ENCODE data around the gene FAM124A.
"Not testable (repeated sequence)": the region's sequence is repeated elsewhere in the genome, so short reads cannot be mapped to it uniquely, and the experiment has no call there.

The FAM124A gene

DNA sequence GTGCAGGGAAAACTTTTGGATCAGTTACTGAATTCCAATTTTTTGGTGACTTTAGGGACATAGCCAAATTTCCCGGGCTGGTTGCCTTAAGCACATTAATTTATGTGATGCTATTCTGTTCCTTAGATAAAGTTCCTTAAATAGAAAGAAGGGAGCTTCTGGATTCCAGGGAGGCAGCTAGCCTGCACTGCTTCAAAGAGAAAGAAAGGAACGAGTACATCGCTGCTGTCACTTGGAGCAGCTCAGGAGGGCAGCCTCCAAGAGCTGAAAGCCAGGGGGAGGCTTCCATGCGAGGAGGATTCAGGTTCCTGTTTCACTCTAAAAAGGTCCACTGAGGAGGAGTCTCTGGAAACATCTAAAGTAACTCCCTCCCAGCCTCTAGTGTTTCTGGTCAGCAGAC lies 55.7 kb downstream of the FAM124A start:
- TF ChIP-seq, protein P1, sequence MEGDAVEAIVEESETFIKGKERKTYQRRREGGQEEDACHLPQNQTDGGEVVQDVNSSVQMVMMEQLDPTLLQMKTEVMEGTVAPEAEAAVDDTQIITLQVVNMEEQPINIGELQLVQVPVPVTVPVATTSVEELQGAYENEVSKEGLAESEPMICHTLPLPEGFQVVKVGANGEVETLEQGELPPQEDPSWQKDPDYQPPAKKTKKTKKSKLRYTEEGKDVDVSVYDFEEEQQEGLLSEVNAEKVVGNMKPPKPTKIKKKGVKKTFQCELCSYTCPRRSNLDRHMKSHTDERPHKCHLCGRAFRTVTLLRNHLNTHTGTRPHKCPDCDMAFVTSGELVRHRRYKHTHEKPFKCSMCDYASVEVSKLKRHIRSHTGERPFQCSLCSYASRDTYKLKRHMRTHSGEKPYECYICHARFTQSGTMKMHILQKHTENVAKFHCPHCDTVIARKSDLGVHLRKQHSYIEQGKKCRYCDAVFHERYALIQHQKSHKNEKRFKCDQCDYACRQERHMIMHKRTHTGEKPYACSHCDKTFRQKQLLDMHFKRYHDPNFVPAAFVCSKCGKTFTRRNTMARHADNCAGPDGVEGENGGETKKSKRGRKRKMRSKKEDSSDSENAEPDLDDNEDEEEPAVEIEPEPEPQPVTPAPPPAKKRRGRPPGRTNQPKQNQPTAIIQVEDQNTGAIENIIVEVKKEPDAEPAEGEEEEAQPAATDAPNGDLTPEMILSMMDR (IDR thresholded peaks at IDR 0.05), result no peak
- no peak overlapping the region for H3K4me3 ChIP-seq
- no peak overlapping the region for H3K27ac ChIP-seq
- DNase-seq (ENCODE audit: low spot score), result no peak

DNA sequence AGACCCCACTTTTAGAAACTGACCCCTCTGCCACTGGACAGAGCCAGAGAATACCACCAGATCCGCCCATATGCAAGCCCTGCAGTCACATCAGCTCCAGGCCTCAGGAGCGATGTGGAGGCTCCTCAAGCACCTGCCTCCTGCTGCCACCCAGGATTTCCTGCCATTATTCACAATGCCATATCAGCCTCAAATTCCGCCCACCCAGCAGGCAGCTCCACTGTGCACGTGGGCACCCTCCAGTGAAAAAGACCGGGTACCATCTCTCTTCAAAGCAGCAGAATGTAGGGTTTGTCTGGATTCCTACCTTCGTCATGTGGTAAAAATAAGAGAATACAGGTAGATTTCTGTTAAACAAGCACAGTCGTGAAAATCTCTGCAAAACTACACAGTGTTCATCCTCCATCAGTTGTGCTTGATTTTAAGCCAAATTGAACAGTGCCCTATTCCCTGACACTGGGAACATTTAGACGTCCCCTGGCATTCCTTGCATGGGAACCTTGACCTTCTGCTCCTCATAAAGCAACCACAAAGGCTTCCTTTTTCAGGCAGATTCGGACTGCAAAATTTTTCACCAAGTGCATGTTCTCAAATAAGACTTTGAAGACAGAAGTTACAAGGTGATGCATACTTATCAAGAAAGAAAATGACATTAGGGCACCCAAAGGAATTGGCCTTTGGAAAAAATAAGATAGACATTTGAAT lies 56.4 kb downstream of the FAM124A start:
- TF ChIP-seq, protein P1 (IDR thresholded peaks at IDR 0.05), result no peak
- DNase-seq (ENCODE audit: low spot score), result no peak
- no peak overlapping the region for H3K27ac ChIP-seq
- no peak overlapping the region for H3K4me3 ChIP-seq

DNA sequence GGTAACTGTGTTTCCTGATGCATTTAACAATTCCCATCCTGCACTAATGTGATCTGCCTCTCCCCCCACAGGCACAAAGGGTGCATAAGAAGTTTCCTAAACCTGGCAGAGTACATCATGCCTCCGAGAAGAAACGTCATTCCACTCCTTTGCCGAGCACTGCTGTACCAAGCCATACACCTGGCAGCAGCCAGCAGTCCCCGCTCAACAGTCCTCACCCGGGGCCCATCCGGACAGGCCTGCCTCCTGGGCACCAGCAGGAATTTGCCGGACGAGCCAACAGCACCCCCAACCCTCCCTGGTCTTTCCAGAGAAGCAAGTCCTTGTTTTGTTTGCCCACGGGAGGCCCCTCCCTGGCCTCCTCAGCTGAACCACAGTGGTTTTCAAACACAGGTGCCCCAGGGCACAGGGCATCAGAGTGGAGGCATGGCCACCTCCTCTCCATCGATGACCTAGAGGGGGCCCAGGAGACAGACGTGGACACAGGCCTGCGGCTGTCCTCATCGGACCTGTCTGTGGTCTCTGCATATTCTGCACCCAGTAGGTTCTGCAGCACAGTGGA lies 58.3 kb downstream of the FAM124A start:
- H3K27ac ChIP-seq, result no peak overlapping the region
- no peak for DNase-seq (ENCODE audit: low spot score)
- H3K4me3 ChIP-seq, result no peak overlapping the region
- TF ChIP-seq, protein P1 (IDR thresholded peaks at IDR 0.05), result no peak

DNA sequence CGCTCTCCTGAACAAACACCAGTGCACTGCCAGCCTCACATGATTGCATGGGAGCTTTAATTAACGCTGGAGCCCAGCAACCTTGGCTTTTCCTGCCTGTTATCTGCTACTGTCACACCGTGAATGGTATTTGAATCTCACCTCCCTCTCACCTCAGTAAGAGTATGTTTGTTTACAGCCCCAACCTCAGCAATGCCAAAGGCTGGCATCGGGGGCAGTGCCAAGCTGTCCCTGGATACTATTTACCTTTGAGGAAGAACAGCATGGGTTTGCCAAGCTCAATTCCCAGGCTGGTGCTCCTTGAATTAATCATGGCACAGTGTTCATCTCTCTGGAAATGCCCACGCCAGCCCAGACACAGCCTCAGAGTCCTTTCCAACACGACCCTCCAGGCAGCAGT lies 60.1 kb downstream of the FAM124A start:
- no peak overlapping the region for H3K27ac ChIP-seq
- TF ChIP-seq, protein P1 (IDR thresholded peaks at IDR 0.05), result no peak
- DNase-seq (ENCODE audit: low spot score), result no peak
- H3K4me3 ChIP-seq, result no peak overlapping the region

DNA sequence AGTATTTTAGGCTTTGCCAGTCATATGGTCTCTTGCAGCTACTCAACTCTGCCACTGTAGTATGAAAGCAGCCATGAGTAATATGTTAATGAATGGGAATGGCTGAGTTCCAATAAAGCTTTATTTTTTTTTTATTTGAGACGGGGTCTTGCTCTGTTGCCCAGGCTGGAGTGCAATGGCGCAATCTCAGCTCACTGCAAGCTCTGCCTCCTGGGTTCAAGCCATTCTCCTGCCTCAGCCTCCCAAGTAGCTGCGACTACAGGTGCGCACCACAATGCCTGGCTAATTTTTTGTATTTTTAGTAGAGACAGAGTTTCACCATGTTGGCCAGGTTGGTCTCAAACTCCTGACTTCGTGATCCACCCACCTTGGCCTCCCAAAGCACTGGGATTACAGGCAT lies 60.7 kb downstream of the FAM124A start:
- not testable (repeated sequence) for DNase-seq (ENCODE audit: low spot score); H3K4me3 ChIP-seq; H3K27ac ChIP-seq

DNA sequence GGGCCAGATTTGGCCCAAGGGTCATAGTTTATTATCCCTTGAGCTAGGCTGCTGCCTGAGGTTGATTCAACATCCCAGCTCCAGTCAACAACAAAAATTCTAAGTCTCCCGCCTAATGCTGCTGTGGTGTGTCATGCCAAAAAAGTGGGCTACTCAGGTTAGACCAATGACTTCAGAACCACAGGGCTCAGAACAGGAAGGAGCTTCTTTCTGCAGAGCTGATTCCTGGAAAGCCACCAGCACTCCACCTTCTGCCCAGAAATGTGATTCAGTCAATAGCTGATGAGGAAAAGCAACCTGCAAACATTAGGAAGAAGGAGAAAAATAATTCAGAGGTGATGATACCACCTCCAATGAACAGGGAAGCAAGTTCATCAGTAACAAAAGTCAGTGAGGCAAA lies 61.2 kb downstream of the FAM124A start:
- peak; percentile 31 for DNase-seq (ENCODE audit: low spot score)
- H3K27ac ChIP-seq, result no peak overlapping the region
- H3K4me3 ChIP-seq, result no peak overlapping the region
- TF ChIP-seq, protein P1 (IDR thresholded peaks at IDR 0.05), result no peak

DNA sequence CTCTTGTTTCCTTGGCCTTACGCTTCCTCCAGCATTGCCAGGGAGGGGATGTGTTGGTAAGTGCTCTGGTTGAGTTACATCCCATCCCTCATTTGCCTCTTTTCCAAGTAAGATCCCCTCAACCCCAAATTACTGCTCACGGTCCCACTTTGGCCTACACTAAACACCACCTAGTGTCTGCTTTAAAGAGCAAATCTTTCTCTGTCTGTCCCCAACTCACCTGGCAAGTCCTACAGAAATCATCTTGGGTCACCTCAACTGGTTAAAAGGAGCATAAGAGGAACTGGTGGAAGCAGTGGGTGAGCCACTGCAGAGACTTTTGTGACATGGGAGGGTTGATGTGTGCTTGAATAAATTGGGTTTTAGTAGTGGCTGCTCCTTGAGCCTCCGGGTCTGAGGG lies 62.1 kb downstream of the FAM124A start:
- H3K27ac ChIP-seq, result no peak overlapping the region
- no peak overlapping the region for H3K4me3 ChIP-seq
- DNase-seq (ENCODE audit: low spot score), result peak; percentile 17
- TF ChIP-seq, protein P1 (IDR thresholded peaks at IDR 0.05), result no peak

Data from coronary artery (tissue), 2 donors.